ENCODE measurements around the gene DAPP1.
"Not testable (repeated sequence)": the region's sequence is repeated elsewhere in the genome, so short reads cannot be mapped to it uniquely, and the experiment has no call there.

Gene DAPP1

DNA sequence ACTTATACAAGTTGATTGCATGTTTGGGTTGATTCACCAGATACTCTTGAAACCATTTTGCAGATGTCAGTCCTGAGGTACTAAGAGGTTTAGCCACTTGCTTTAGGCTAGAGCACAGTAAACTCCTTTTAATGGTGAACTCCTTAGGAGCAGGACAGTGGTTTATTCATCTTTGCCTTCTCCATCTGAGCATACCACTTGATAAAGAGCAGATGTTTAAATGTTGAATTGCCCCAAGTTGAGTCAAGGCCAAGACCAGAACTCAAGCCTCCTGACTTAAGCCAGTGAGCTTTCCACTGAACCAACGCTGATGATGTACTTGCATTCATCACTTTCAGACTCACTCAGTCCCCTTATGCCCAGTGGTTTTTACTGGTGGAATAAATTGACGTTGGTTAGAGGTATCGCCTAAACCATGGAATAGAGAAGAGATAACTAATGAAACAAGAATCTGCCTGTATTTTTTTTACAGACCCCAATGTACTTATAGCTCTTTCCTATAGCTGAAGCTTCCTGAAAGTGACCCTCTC is 7.5 kb downstream of the DAPP1 start:
- no peak for DNase-seq (ENCODE audit: low read depth in 2 of 2)

DNA sequence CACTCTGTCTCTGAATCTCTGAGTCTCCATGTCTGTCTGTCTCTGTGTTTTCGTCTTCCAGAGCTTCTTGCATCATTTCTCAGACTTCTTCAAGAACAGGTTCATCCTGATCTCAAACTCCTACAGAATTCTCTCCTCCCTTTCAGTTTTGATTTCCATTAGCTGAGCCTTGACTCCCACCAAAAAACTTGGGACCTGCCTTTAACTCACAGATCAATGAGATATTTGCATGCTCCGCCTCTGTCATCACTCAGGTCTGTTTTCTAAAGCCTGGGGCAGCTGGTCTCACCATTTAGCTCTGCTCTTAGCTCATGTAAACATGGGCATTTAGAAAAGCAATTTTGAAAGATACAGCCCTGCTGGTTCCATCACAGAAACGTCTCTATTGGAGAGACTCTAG is 8.6 kb downstream of the DAPP1 start:
- DNase-seq (ENCODE audit: low read depth in 2 of 2): no peak

DNA sequence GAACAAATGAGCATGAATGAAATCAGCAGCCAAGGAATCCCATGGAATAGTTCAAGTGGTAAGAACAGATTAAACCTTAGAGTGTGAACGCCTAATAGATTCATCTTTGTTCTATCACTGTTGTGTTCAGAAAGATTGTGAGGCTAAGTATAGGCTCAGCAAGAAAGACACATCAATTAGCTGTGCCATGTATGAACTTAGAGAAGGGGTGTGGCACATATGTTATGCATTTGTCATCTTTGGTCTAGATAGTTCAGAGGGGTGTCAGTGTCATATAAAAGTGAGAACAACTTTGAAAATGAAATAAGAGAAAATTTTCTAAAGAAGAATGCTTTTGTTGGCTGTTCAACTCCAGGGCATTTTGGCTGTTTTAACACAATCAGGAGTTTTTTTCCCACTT is 9.4 kb downstream of the DAPP1 start:
- no peak for DNase-seq (ENCODE audit: low read depth in 2 of 2)

GRCh38 chr4:99827454-99827853 is 10.8 kb downstream of the DAPP1 start:
- no peak for DNase-seq (ENCODE audit: low read depth in 2 of 2)

- DNase-seq (ENCODE audit: low read depth in 2 of 2): no peak
These were observed 11.2 kb downstream of the DAPP1 start for GRCh38 chr4:99827857-99828256.

GRCh38 chr4:99828477-99828876 is 11.8 kb downstream of the DAPP1 start:
- no peak for DNase-seq (ENCODE audit: low read depth in 2 of 2)

GRCh38 chr4:99830051-99830450 is 13.4 kb downstream of the DAPP1 start:
- not testable (repeated sequence) for DNase-seq (ENCODE audit: low read depth in 2 of 2)

DNA sequence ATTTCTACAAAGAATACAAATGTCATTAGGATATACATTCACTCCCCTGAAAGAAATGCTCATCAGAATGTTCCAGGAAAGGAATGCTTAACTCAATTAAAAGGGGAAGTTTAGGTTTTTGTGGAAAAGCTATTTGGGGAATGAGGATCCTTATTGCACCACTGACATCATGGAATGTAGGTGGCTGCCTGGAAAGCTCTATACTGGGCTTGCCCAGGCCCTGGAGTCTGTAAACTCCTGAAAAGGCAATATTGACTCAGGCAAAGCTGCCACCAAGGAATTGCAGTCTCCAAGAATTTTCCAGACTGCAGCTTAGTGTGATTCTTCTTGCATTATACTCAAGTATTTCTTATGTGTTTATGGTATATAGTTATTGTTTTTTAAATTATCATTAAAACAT is 15.7 kb downstream of the DAPP1 start:
- DNase-seq (ENCODE audit: low read depth in 2 of 2): no peak

DNA sequence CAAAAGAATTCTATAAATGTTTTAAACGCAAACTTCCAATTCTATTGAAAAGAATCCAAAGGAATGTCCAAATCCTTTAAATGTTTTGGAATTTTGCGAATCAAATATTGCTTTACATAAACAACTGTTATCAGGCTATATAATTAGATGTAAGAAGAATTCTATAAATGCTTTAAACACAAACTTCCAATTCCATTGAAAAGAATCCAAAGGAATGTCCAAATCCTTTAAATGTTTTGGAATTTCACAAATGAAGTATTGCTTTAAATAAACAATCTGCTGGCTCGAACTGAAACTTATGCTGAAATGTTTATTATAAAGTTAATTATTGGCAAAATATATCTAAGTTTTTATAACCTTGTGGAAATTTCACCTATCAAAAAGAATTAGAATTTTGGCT is 16.1 kb downstream of the DAPP1 start:
- DNase-seq (ENCODE audit: low read depth in 2 of 2): no peak

DNA sequence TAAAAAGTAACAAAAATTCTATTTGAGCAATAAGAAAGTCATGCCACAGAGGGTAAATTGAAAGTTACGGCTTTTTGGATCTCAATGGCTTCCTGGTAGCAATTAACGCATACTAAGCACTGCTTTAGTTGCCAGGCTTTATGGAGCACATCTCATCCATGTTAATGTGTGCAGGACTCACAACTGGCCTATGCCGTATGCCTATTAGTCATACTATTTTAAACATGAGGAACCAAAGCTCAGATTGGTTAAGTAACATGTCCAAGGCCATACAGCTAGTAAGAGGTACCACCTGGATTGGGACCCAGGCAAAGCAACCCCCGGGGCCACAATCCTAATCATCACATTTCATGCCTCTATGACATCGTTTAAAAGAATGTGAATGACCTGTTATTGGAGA is 17.1 kb downstream of the DAPP1 start:
- DNase-seq (ENCODE audit: low read depth in 2 of 2): no peak

DNA sequence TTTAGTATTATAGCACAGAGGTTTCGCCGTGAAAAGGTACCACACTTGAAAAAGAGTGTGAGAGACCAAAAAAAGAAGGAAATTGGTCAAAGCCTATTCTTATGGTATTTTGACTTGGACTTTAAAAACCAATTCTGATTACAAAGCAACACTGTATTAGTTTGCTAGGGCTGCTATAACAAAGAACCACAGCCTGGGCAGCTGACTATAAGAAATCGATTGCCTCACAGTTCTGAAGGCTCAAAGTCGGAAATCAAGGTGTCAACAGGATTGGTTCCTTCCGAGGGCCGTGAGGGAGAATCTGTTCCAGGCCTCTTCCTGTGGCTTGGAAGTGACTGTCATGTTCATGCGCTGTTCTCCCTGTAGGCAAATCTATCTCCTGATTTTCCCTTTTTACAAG is 17.9 kb downstream of the DAPP1 start:
- no peak for DNase-seq (ENCODE audit: low read depth in 2 of 2)

- no peak for DNase-seq (ENCODE audit: low read depth in 2 of 2)
These were observed 19.3 kb downstream of the DAPP1 start for GRCh38 chr4:99835942-99836341.

GRCh38 chr4:99838927-99839326 is 22.3 kb downstream of the DAPP1 start:
- DNase-seq (ENCODE audit: low read depth in 2 of 2): no peak

- DNase-seq (ENCODE audit: low read depth in 2 of 2): no peak
These were observed 24.5 kb downstream of the DAPP1 start for GRCh38 chr4:99841129-99841528.

DNA sequence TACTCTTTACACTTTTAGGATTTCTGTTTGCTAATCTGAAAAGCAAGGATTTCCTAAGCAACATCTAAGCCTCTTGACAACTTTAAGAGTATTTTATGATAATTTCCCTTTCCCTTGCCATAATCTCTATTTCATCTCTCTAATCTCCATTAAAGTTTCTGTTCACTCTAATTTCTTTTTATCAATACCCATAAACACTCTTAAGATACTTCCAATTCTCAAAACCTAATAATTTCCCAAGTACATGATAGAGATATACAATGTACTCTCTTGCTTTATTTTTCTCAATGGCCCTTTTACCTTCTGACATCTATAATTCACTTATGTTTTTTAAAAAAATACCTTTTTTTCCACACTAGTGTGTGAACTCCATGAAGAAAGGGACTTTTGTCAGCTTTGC is 26.8 kb downstream of the DAPP1 start:
- no peak for DNase-seq (ENCODE audit: low read depth in 2 of 2)

GRCh38 chr4:99844048-99844447 is 27.4 kb downstream of the DAPP1 start:
- no peak for DNase-seq (ENCODE audit: low read depth in 2 of 2)

- no peak for DNase-seq (ENCODE audit: low read depth in 2 of 2)
These were observed 28.6 kb downstream of the DAPP1 start for GRCh38 chr4:99845179-99845578.

DNA sequence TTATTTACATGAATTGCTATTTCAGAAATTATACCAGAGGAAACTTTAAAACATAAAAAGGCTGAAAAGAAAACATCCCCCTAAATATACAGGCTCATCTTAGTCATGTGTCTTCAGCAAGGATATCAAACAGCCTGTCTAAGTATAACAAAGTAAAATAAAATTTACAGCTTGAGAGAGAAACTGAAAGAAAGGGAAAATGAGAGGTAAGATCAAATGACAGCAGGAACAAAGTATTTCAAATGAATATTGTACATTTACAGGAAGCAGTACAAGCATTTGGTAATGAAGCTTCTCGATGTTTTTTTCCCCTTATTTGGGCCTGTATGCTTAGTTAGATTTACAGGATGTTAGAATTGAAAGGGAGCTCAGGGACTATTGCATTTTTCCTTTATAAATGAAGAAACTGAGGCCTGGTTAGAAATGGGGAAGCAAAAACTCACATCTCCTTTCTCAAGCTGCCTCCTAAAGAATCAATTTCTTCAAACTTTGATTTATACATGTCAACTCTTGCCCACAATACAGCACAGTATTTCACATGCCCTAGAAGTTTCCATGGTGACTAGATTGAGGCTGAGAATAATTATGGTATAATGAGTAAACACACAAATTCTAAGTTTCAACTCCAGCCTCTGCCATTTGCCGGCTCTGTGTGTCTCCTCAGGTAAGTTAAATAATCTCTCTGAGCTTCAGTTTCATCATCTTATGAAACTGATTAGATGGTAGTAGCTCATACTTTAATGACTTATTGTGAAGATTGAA is 29.3 kb downstream of the DAPP1 start:
- no peak for DNase-seq (ENCODE audit: low read depth in 2 of 2)

GRCh38 chr4:99846891-99847290 is 30.3 kb downstream of the DAPP1 start:
- DNase-seq (ENCODE audit: low read depth in 2 of 2): no peak

GRCh38 chr4:99847362-99847976 is 30.8 kb downstream of the DAPP1 start:
- no peak for DNase-seq (ENCODE audit: low read depth in 2 of 2)

- DNase-seq (ENCODE audit: low read depth in 2 of 2): no peak
These were observed 32.0 kb downstream of the DAPP1 start for GRCh38 chr4:99848591-99849001.

- no peak for DNase-seq (ENCODE audit: low read depth in 2 of 2)
These were observed 35.6 kb downstream of the DAPP1 start for GRCh38 chr4:99852199-99852749.

GRCh38 chr4:99853190-99853589 is 36.6 kb downstream of the DAPP1 start:
- DNase-seq (ENCODE audit: low read depth in 2 of 2): no peak
